Activated CD4-positive, alpha-beta T cell treated with anti-CD3 and anti-CD28 coated beads, Interleukin-10, Interleukin-2, amounts not matched to agents 100 ng/mL and 50 ng/mL, durations not matched to agents 16 hours and 8 hours (primary cell): Measurements from ENCODE around the gene ATP6V1G1.
"Not testable (repeated sequence)": the region's sequence is repeated elsewhere in the genome, so short reads cannot be mapped to it uniquely, and the experiment has no call there.

Experiments
- DNase-seq: peaks from one replicate; pipeline ENCODE4 v3.0.0-alpha.2; 2020

The ATP6V1G1 gene

DNA sequence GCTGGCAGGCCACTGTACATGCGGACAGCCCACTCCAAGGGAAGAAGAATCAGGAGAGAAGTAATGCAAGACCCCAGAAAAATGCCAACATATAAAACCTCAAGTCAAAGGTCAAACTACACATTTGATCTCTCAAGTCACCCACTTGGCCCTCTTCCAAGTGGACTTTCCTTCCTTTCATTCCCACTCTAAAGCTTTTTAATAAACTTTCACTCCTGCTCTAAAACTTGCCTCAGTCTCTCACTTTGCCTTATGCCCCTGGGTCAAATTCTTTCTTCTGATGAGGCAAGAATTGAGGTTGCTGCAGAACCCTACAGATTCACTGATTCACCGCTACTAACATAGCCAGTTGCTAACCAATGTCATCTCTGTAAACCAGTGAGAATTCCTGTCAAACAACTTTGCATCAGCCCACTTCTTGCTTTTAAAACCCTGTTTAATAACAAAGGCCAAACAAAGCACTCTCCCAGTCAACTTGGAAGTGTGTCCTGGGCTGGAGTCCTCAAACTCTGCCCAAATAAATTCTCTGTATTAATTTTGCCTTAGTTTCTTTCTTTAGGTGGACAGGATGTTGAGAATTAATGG lies 6.9 kb upstream of the ATP6V1G1 start:
- no peak for DNase-seq

DNA sequence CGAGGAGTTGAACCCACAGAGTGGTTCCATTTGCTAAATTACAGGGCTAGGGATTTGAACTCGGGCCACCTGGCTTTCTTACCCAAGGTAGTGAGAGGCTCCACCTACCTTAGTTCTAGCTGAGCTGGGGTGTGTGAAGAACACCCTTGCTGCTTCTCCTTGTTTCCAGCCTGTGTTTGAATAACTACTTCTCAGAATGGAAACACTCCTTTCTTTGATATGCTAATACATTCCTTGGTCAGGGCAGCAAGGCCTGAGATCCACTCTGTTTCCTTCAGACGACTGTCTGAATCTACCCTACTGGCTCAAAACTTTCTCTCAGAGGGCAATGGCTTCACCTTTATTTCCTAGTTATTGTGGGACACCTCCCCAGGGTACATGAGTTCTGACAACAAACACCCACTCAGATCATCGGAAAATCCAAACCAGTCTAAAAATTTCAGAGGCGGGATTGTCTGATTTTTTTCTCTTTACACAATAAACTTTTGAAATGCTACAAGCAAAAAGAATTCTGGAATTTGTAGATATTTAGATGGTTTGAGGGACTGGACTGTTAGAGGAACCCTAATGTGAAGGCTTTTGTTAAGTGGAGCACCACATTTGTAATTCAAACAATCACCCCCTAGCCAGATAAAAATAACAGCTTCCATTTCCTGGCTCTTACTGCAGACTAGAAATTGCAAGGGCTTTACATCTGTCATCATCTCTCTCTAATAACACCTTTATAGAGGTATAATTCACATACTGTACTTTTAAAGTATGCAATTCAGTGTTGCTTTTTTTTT lies 4.0 kb upstream of the ATP6V1G1 start:
- DNase-seq: no peak

DNA sequence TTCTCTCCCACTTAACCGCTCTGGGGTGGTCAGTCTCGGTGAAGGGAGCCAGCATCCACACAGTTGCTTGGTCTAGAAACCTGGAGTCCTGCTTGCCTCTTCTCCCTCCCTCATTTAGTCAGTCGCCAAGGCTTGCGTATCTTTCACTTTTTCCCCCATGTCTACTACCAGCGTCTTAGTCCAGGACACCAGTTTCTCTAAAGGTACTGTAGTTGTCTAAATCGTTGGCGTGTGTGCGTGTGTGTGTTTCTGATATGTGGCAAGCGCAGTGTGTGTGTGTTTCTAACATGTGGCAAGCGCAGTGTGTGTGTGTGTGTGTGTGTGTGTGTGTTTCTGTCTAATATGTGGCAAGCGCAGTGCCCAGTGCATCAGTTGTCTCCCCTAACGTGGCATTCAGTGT lies 641 bp downstream of the ATP6V1G1 start:
- DNase-seq: no peak

DNA sequence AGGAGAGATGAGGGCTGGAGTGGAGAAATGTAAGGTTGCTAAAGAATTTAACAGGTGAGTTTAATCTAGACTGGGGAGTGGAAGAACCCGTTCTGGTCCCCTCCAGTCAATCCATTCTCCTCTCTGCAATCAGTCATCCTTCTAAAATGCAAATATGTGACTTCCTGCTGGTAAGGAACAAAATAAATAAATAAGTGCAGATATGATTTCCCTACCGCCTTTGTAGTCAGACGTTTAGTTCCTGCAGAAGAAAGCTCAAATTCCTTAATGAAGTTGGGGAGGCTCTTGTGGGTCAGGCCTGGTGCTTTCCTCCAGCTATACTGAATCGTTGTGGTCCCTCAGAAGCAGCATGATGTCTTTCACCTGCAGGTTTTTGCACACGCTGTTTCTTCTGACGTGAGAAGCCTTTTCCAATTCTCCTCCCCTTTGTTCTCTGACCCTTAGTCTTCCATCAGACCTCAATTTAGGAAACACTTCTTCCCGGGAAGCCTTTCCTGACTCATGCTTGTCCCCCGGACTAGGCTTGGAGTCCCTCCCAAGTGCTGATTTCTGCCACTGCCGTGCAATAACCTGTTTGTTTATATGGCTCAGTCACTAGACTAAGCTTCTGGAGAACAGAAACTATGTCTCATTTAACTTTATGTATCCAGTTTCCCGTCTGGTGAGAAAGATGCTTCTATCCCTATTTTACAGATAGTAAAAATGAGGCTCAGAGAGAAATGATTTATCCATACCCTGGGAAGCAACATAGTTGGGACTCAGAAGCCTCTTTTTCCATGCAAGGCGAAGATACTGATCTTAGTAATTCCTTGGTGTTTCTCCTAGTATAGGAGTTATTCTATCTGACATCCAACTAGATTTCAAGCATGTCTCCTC lies 1.3 kb downstream of the ATP6V1G1 start:
- DNase-seq: no peak

DNA sequence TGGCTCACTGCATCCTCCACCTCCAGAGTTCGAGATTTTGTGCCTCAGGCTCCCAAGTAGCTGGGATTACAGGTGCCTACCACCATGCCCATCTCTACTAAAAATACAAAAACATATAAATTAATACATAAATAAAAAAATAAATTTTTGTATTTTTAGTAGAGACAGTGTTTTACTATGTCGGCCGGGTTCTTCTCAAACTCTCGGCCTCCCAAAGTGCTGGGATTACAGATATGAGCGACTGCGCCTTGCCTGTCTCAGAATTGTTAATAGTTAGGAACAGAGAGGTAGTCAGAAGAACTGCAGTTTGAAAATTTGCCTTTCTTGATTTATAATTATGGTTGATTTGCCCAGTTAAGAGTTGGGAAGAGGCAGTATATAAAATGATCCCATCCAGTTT lies 2.8 kb downstream of the ATP6V1G1 start:
- DNase-seq: no peak

DNA sequence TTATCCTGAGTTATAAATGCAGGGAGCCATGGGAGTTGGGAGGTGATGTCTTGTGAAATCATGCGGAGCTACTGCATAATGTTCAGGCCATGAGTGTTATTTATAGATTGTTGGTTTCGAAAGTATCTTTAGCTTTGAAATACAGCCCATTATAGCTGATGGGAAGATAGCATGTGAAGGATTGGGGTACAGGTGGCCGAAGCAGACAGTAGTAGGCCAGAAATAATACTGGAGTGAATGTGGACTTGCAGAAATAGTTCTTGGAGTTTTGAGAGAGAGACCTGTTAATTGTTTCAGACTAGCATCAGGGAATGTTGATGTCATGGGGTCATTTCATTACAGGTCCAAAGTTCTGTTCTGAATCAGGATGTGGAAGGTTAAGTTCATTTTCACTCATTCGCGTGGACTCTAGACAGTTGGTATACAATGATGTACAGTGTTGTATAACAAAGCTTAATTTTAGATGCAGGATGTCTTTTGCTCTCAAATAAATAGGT lies 3.8 kb downstream of the ATP6V1G1 start:
- DNase-seq: no peak

DNA sequence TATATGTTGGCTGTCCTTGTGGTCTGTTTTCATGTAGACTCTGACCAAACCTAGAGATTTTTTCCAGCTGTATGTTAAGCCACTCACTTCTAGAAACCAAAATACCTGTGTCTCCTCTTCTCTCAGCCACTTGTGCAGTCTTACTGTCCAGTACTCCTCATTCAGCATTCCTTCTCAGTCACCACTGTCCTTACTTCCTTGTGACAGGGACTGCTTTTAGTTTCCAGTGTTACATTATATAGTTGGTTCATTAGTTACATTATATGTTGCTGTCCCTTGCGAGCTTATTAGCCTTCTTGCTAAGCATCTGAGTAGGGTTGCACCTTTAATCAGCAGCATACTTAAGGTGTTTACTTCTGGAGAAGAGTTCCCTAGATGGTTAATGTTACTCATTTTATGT lies 4.3 kb downstream of the ATP6V1G1 start:
- peak; percentile 25 for DNase-seq

DNA sequence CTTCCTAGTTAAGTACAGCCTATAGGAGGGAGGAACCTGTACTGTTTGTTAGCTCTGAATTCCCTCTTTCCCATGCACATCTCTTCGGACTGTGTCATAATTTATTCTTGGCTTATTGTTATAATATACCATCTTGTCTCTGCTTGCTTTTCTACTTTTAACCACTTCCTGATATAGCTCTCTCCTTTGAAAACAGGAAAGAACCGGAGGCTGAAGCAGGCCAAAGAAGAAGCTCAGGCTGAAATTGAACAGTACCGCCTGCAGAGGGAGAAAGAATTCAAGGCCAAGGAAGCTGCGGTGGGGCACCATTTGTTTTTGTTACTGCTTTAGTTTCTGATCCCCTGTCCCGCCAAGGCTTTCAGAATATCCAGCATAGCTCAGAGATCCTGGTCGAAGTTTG lies 4.8 kb downstream of the ATP6V1G1 start:
- DNase-seq: peak; percentile 71

DNA sequence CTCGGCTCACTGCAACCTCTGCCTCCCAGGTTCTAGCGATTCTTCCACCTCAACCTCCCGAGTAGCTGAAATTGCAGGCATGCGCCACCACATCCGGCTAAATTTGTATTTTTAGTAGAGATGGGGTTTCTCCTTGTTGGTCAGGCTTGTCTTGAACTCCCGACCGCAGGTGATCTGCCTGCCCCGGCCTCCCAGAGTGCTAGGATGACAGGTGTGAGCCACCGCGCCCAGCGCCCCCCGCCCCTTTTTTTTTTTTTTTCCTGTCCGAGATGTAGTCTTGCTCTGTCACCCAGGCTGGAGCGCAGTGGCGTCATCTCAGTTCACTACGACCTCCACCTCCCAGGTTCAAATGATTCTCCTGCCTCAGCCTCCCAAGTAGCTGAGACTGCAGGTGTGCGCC lies 6.6 kb downstream of the ATP6V1G1 start:
- no peak for DNase-seq

DNA sequence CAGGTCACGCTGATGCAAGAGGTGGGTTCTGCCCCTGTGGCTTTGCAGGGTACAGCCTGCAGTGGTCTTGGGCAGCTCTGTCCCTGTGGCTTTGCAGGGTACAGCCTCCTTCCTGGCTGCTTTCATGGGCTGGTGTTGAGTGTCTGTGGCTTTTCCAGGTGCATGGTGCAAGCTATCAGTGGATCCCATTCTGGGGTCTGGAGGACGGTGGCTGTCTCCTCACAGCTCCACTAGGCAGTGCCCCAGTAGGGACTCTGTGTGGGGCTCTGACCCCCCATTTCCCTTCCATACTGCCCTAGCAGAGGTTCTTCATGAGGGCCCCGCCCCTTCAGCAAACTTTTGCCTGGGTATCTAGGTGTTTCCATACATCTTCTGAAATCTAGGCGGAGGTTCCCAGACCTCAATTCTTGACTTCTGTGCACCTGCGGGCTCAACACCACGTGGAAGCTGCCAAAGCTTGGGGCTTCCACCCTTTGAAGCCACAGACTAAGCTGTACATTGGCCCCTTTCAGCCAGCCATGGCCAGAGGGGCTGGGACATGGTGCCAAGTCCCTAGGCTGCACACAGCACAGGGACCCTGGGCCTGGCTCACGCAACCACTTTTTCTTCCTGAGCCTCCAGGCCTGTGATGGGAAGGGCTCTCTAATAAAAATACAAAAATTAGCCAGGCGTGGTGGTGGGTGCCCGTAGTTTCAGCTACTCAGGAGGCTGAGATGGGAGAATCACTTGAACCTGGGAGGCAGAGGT lies 13.1 kb downstream of the ATP6V1G1 start:
- DNase-seq: not testable (repeated sequence)

DNA sequence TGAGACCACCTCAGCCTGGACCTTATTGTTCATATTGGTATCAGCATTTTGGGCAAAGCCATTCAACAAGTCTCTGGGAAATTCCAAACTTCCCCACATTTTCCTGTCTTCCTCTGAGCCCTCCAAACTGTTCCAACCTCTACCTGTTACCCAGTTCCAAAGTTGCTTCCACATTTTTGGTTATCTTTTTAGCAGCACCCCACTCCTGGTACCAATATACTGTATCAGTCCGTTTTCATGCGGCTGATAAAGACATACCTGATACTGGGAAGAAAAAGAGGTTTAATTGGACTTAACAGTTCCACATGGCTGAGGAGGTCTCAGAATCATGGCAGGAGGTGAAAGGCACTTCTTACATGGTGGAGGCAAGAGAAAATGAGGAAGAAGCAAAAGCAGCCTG lies 14.2 kb downstream of the ATP6V1G1 start:
- DNase-seq: not testable (repeated sequence)

DNA sequence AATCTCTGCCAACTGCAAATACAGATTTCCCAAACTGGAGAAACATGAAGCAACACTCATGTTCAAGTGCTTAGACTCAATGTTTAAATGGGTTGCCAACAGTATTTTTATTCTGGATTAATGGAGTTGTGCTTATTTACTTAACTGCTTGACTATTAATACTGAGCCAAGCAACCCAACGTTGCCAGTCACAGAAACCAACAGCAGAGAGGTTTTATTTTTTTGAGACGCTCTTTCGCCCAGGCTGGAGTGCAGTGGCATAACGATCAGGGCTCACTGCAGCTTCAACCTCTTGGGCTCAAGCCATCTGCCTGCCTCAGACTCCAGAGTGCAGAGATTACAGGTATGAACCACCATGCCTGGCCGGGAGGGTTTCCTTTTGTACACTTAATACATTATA lies 15.1 kb downstream of the ATP6V1G1 start:
- no peak for DNase-seq

DNA sequence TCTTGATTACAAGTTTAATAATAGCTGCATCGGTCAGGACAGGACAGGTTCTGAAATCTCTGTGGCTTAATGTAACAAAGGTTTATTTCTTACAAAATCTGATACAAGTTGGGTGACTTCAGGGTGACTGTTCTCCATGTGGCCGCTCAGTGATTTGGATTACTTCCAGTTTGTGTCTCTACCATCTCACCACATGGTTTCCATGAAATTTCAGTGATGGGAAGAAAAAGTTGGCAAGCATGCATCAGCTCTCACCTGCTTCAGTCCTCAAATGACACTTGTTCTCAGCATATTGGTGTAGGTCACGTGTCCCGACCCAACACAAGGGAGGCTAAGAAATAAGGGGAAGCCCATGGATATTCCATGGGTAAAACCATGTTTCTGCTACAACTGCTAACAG lies 15.7 kb downstream of the ATP6V1G1 start:
- no peak for DNase-seq

DNA sequence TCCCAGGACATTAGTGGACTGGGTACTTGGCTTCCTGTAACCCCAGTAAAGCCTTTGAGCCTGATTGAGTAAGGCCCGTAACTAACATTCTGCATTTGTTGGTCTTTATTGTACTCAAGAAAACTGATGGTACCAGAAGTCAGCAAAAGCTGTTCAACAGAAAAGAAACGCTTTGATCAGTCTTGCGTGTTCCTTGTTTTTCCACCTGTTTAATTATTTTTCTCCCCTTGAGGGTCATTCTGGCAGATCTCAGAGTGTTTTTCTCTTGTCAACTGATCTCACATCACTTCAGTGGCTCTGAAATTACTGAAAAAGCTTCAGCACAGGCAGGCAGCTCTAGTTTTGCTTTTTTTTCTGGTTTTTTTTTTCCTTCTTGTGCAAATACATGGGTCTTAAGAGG lies 17.4 kb downstream of the ATP6V1G1 start:
- DNase-seq: no peak

DNA sequence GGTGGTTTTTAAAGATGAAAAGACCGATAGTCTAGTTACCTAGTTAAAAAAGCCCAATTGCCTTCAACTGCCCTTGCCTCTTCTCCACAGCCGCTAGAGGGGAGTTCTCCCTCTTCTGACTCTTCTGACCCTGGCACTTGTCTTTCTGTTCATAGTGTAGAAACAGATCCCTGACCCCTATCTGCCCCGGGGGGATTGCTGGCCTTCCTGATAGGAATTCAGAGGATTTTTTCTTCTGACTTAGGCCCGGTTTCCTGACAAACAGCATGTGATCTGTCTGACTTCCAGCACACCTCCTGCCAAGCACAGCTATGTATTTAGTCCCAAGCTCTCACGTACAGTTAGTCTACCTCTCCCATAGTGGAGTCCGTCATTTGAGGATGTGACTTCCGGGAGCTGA lies 18.5 kb downstream of the ATP6V1G1 start:
- no peak for DNase-seq

DNA sequence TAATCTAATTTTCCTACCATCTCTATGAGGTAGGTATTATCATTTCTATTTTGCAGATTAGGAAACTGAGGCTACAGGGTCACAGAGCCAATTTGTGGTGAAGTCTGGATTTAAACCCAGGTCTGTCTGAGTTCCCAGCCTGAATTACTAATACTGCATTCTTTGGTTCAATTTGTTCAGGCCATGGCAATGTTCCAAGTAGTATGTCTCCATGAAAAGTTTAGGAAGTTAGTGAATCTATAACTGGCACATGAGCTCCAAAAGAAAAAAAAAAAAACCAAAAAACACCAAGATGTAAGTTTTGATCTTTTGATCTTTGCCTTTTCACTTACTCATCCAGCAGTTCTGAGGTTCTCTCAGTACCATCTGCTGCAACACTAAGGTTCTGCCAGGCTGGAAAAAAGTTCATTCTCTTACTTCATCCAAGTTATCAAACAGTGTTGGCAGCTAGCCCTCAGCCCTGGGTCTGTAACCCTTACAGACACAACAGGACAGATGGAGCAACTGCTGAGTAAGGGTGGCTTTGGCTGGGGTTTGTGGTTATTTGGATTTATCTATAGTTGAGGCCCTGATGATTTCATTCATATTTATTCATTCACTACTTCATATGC lies 19.1 kb downstream of the ATP6V1G1 start:
- no peak for DNase-seq

DNA sequence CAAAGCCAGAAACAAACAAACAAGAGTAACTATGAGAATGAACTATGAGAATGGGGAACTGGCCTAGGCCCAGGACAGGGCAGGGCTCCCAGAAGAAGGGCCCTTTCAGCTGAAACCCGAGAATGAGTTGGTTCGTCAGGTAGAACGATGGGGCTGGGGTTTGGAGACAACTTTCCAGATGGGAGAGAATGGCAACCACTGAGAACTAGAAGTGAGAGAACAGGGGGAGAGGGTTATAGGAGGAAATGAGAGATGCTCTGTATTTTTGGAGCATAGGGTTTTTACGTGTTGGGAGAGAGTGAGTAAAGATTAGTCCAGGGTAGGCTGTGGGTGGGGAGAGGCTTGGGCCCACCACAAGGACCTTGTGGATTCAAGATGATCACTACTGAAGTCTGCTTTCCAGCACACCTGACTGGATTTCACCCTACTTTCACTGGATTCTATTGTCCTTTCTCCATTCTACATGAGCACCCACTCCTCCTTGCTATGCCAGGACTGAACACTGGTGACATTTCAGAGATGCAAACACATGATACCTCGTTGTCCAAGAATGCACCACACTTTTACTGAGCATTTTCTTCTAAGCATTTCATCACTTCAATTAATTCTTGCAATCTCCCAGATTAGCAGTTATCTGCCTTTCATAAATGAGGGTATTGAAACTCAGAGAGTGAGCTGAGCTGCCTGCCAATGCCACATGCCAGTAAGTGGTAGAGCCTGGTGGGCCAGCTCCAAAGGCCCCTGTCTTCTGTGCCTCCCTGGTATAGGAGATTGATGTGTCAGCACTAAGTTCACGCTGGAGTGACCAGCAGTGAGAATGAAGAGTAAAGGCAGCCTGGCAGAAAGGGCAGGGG lies 20.3 kb downstream of the ATP6V1G1 start:
- DNase-seq: no peak

DNA sequence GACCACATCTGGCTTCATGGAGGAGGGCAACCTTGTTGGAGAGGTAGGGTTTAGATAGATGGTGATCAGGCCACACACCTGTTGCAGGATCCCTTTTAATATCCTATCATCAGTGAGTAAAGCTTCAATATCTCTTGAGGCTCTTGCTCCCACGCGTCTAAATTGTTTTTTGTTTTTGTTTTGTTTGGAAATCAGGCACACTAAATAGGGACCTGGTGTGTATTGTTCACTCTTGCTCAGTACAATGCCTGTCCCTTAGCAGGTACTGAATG lies 20.9 kb downstream of the ATP6V1G1 start:
- no peak for DNase-seq

DNA sequence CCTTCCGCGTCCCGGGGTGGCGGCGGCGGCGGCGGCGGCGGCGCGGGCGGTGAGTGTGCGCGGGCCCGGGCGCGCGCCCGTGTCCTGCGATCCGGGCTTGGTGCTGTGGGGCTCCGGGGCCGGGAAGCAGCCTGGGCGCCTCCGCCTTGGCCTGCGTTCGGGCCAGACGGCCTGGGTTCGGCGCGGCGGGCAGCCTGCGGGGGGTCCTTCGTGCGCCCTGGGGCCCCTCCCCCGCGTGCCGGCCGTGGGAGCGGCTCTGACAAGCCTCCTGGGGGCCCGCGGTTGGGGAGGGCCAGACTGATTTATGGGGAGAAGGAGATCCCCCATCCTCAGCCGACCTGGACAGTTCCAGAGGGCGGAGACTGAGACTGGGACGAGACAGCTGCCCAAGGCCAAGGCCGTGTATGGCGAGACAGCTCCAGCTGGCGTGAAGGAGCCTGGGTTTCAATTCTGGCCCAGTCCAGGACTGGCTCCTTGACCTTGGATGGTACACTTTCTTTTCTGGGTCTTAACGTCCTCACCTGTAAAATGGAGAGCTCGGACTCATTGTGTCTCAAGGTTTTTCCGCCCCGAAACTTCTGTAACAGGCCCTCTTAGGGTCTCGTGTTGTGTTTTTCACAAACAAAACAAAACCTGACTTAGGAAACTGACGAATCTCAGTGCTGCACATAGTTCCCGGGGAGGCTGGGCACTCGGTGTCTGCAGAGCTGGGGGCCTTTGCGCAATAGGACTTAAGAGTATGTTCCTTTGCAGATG lies 24.1 kb downstream of the ATP6V1G1 start:
- peak; percentile 52 for DNase-seq

DNA sequence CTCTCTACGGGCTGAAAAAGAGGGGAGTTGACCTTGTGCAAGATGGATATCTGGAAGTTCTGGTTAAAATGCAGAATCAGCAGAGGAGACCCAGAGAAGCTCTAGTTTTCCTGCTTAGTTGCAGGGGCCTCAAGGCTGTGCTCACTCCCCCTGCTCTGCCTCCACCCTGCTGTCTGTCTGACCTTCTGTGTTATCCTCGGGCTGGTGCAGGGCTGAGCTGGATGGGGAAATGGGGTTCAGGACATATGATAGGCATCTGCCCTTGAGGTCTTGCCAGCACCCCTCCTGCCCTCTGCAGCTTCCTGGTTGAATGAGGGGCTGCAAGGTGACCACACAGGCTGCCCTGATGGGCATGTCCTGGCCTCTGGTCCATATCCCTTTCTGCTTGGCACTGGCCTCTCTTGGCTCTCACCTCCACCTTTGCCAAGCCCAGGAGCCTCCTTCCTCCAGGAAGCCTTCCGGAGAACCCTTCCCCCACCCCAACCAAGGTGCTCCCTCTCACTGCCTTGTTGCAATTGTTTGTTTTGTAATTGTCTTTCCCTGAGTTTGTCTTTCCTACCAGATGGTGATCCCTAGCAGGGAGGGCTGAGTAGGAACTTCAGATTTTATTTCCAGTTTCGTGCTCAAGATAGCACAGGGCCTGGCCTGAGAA lies 24.8 kb downstream of the ATP6V1G1 start:
- no peak for DNase-seq
